Calu3 (cell line): ENCODE measurements around the gene NUP50. TPM values are rescaled to one million over a fixed set of nuclear protein-coding genes. Genes with fewer than 3 reads are reported as not detected.

ENCODE experiments used
- BruUV-seq: library from RNA; stranded (reverse); fragments of 400-500 nt; replicated peaks from 2 replicates; lab custom pipeline; 2021; lab: Mats Ljungman, UMichigan
- CTCF ChIA-PET: fragments of 300-600 bp; sonication (Branson Sonifier 250); formaldehyde crosslinking; loops from one replicate; lab custom pipeline; 2022; ENCODE audit warnings: antibody characterized with exemption; lab: Charles Lee
- DNase-seq: peaks from one replicate; pipeline ENCODE4 v3.0.0; 2022
- H3K27ac Mint-ChIP-seq: one replicate; pipeline ENCODE4 v1.8.0; 2022; ENCODE audit warnings: mixed read lengths; ENCODE audit not compliant: unreplicated experiment
- H3K27me3 Mint-ChIP-seq: one replicate; pipeline ENCODE4 v1.8.0; 2022; ENCODE audit warnings: mixed read lengths; ENCODE audit not compliant: unreplicated experiment
- H3K36me3 Mint-ChIP-seq: one replicate; pipeline ENCODE4 v1.8.0; 2022; ENCODE audit warnings: mild to moderate bottlenecking, moderate library complexity, mixed read lengths; ENCODE audit not compliant: insufficient read depth, unreplicated experiment
- H3K4me1 Mint-ChIP-seq: one replicate; pipeline ENCODE4 v1.8.0; 2022; ENCODE audit warnings: mild to moderate bottlenecking, low read depth, mixed read lengths; ENCODE audit not compliant: unreplicated experiment
- H3K4me3 Mint-ChIP-seq: one replicate; pipeline ENCODE4 v1.8.0; 2022; ENCODE audit warnings: mild to moderate bottlenecking, low read depth, moderate library complexity, mixed read lengths; ENCODE audit not compliant: unreplicated experiment
- H3K9me3 Mint-ChIP-seq: one replicate; pipeline ENCODE4 v1.8.0; 2022; ENCODE audit warnings: low read depth, mixed read lengths; ENCODE audit not compliant: unreplicated experiment
- CTCF ChIP-seq: fragments of 200-600 bp; IDR thresholded peaks from one replicate; pipeline ENCODE4 v1.8.0; 2022; ENCODE audit warnings: antibody characterized with exemption; ENCODE audit not compliant: unreplicated experiment
- intact Hi-C: fragments of 100-400 bp; cut with micrococcal nuclease; formaldehyde crosslinking; loops from one replicate; pipeline ENCODE4 v1.10.0; 2022; ENCODE audit not compliant: unreplicated experiment
- total RNA-seq: library from RNA; stranded (reverse); gene quantifications from 2 replicates; pipeline ENCODE4 v1.2.3, GENCODE V29; 2022

NUP50 gene
- total RNA-seq, 1 experiment from 2014 or later, result 107 TPM

GRCh38 chr22:45210991-45211390 is 47.3 kb downstream of the NUP50 start:
- no peak for DNase-seq
- BruUV-seq, result no TSS peak
- no peaks in the 10 kb centered on the region for H3K4me1 Mint-ChIP-seq
- no peak for TF ChIP-seq CTCF
- H3K27ac Mint-ChIP-seq, result no peak overlapping the region
- intact Hi-C loops, result no loop called here
- CTCF ChIA-PET, result no interaction called here
- no peaks in the 10 kb centered on the region for H3K27me3 Mint-ChIP-seq
- H3K36me3 Mint-ChIP-seq, result peaks cover 20% of the 10 kb centered on the region
- no peaks in the 10 kb centered on the region for H3K9me3 Mint-ChIP-seq
- no peak overlapping the region for H3K4me3 Mint-ChIP-seq

GRCh38 chr22:45211435-45211834 is 47.7 kb downstream of the NUP50 start:
- no peak overlapping the region for H3K27ac Mint-ChIP-seq
- CTCF ChIA-PET, result no interaction called here
- H3K4me3 Mint-ChIP-seq, result no peak overlapping the region
- H3K4me1 Mint-ChIP-seq, result no peaks in the 10 kb centered on the region
- BruUV-seq, result no TSS peak
- DNase-seq, result no peak
- H3K27me3 Mint-ChIP-seq, result no peaks in the 10 kb centered on the region
- H3K36me3 Mint-ChIP-seq, result peaks cover 17% of the 10 kb centered on the region
- no peaks in the 10 kb centered on the region for H3K9me3 Mint-ChIP-seq
- intact Hi-C loops, result no loop called here
- no peak for TF ChIP-seq CTCF

GRCh38 chr22:45211848-45212247 is 48.1 kb downstream of the NUP50 start:
- no peaks in the 10 kb centered on the region for H3K27me3 Mint-ChIP-seq
- H3K4me1 Mint-ChIP-seq, result no peaks in the 10 kb centered on the region
- no TSS peak for BruUV-seq
- no peak overlapping the region for H3K27ac Mint-ChIP-seq
- no peak for TF ChIP-seq CTCF
- no peaks in the 10 kb centered on the region for H3K9me3 Mint-ChIP-seq
- H3K4me3 Mint-ChIP-seq, result no peak overlapping the region
- DNase-seq, result no peak
- CTCF ChIA-PET, result interaction anchor here (1.1 kb wide), 1 partner anchor 14 kb away, joined by 3 read pairs; no protein-coding TSS in a partner anchor
- H3K36me3 Mint-ChIP-seq, result peaks cover 17% of the 10 kb centered on the region
- intact Hi-C loops, result no loop called here

GRCh38 chr22:45212306-45212709 is 48.6 kb downstream of the NUP50 start:
- DNase-seq, result no peak
- no TSS peak for BruUV-seq
- no peak overlapping the region for H3K27ac Mint-ChIP-seq
- peaks cover 17% of the 10 kb centered on the region for H3K36me3 Mint-ChIP-seq
- CTCF ChIA-PET, result interaction anchor here (1.1 kb wide), 1 partner anchor 15 kb away, joined by 3 read pairs; no protein-coding TSS in a partner anchor
- H3K4me1 Mint-ChIP-seq, result no peaks in the 10 kb centered on the region
- TF ChIP-seq CTCF, result no peak
- H3K9me3 Mint-ChIP-seq, result no peaks in the 10 kb centered on the region
- intact Hi-C loops, result no loop called here
- H3K27me3 Mint-ChIP-seq, result no peaks in the 10 kb centered on the region
- no peak overlapping the region for H3K4me3 Mint-ChIP-seq
